Measurements from ENCODE around the gene USP4. TPM values are rescaled to one million over a fixed set of nuclear protein-coding genes. Genes with fewer than 3 reads are reported as not detected.

The USP4 gene
- total RNA-seq, 1 donor from 2014 or later = 69.6 TPM

DNA sequence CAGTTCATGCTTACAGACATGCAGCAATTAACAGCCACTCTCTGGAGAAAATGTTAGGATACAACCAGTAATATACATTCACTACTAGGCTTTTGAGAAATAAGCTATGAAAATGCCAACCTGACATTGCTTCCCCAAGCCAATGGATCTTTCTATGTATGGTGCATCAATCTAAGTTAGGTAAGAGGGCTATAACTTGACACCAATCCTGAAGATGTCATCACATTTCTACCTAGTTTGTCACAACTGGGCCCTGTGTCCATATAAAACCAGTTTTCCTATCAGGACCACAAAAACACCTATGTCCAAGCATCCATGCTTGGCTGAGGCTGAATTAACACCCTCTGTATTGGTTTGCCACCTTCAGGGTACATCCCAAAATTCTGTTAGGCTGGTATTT lies 32.1 kb upstream of the USP4 start:
- Histone ChIP-seq H3K4me3 (no peak overlapping the region), H3K36me3 (peaks cover 79% of the 10 kb centered on the region), H3K4me1 (no peaks in the 10 kb centered on the region), H3K27me3 (no peaks in the 10 kb centered on the region), H3K9me3 (no peaks in the 10 kb centered on the region), H3K27ac (no peak overlapping the region)
- TF ChIP-seq, protein P1, sequence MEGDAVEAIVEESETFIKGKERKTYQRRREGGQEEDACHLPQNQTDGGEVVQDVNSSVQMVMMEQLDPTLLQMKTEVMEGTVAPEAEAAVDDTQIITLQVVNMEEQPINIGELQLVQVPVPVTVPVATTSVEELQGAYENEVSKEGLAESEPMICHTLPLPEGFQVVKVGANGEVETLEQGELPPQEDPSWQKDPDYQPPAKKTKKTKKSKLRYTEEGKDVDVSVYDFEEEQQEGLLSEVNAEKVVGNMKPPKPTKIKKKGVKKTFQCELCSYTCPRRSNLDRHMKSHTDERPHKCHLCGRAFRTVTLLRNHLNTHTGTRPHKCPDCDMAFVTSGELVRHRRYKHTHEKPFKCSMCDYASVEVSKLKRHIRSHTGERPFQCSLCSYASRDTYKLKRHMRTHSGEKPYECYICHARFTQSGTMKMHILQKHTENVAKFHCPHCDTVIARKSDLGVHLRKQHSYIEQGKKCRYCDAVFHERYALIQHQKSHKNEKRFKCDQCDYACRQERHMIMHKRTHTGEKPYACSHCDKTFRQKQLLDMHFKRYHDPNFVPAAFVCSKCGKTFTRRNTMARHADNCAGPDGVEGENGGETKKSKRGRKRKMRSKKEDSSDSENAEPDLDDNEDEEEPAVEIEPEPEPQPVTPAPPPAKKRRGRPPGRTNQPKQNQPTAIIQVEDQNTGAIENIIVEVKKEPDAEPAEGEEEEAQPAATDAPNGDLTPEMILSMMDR (IDR thresholded peaks at IDR 0.05) = no peak
- intact Hi-C loops (cut with DNase I) = no loop called here
- no peak for ATAC-seq
- no peak for DNase-seq

DNA sequence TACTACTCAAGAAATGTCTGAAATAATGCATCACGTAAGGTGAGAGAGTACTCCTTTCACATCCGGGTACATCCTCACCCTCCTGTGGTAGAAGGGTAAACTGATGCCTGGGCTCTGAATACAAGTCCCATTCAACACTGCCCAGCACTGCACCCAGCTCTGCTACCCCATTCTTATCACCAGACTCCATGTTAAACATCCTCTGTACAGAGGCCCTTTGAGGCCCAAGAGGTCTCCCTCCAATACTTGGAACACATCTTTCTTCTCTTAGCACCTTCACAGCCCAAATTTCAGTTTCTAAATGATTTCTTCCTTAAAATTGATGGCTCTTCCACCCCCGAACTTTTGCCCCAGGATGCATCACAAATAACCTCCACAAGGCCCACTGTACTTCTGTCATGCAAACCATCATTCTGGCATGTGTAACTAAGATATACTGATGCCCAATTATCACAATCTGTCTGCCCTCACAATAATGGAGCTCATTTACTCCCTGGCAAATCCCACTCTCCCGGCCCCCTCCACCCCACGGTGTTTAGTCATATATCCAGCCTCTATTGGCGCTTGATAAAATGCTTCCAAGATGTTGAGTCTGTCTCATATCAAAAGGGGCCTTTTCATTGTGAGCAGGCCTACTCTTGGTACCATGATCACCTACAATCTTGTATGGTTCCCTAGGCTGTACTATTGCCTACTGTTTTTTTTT lies 30.9 kb upstream of the USP4 start:
- ATAC-seq (no peak), DNase-seq (no peak)
- peaks cover 91% of the 10 kb centered on the region for H3K36me3 ChIP-seq
- intact Hi-C loops (cut with DNase I) = no loop called here
- no peak overlapping the region for H3K4me3 ChIP-seq
- H3K27ac ChIP-seq = no peak overlapping the region
- TF ChIP-seq, protein P1 (IDR thresholded peaks at IDR 0.05) = no peak
- no peaks in the 10 kb centered on the region for H3K9me3 ChIP-seq
- H3K27me3 ChIP-seq = no peaks in the 10 kb centered on the region
- H3K4me1 ChIP-seq = no peaks in the 10 kb centered on the region

DNA sequence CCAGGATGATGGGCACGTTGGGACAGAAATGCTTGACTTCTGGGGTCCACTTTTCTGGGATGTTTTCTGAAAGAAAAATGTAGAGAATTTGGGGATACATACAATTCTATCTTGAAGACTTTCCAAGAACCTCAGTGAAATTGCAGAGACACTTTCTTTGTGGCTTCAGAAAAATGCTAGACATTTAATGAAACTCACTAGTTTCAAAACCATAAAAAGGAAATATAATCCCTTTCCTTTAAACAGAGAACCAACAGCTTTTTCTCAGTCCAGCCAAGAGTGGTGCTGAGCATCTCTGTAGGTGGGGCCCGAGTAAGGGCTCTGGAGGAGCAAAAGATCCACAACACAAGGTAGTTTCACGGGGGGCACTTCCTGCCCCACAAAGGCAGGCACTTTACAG lies 22.7 kb upstream of the USP4 start:
- TF ChIP-seq, protein P1 (IDR thresholded peaks at IDR 0.05) = no peak
- H3K4me1 ChIP-seq = peaks cover 17% of the 10 kb centered on the region
- intact Hi-C loops (cut with DNase I) = no loop called here
- H3K9me3 ChIP-seq = no peaks in the 10 kb centered on the region
- H3K27me3 ChIP-seq = no peaks in the 10 kb centered on the region
- H3K4me3 ChIP-seq = no peak overlapping the region
- peaks cover 86% of the 10 kb centered on the region for H3K36me3 ChIP-seq
- ATAC-seq (no peak), DNase-seq (no peak)
- H3K27ac ChIP-seq = no peak overlapping the region

DNA sequence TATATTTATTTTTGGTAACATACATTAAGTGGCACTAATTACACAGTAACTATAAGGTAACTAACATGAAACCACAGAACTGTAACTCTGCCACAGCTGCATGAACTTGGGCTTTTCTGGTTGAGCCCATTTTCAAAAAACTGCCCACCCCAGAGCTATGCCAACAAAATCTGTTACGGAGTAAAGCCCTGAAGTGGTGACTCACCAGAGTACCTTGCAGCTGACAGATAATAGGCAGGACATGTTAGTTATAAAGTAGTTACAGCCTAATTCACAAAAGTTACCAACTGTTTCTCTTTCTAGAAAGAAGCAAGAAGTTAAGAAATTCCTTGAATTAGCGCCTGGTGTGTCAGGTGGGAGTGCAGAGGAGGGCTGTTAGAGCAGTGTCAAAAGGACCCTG lies 19.8 kb upstream of the USP4 start:
- no peaks in the 10 kb centered on the region for H3K27me3 ChIP-seq
- no peaks in the 10 kb centered on the region for H3K9me3 ChIP-seq
- H3K27ac ChIP-seq = peak overlapping the region; percentile 96
- H3K4me3 ChIP-seq = no peak overlapping the region
- intact Hi-C loops (cut with DNase I) = no loop called here
- peaks cover 79% of the 10 kb centered on the region for H3K36me3 ChIP-seq
- ATAC-seq (no peak), DNase-seq (no peak)
- H3K4me1 ChIP-seq = peaks cover 35% of the 10 kb centered on the region
- TF ChIP-seq, protein P1 (IDR thresholded peaks at IDR 0.05) = no peak

DNA sequence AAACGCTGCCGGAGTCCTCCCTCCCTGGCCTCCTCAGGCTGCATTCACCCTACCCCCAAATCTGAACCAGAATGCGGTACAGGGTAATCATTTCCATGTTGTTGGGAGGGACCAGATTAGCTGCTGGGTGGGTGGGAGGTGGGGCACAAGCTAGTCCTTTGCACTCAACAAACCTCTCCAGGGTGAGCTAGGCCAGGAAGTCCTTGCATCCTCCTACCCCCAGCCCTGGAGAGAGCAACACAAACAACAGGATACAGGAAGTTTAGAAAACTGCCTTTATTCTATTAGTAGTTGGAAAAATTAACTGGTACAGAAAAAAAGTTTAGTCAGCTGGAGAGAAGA lies 19.0 kb upstream of the USP4 start:
- intact Hi-C loops (cut with DNase I) = no loop called here
- Histone ChIP-seq H3K36me3 (peaks cover 71% of the 10 kb centered on the region), H3K27me3 (no peaks in the 10 kb centered on the region), H3K4me3 (peak overlapping the region; percentile 85), H3K9me3 (no peaks in the 10 kb centered on the region), H3K4me1 (peaks cover 35% of the 10 kb centered on the region), H3K27ac (peak overlapping the region; percentile 96)
- TF ChIP-seq, protein P1 (IDR thresholded peaks at IDR 0.05) = no peak
- no peak for ATAC-seq
- no peak for DNase-seq

Data from upper lobe of right lung (tissue), 1 donor.